ENCODE results near the gene SVBP.

The SVBP gene

DNA sequence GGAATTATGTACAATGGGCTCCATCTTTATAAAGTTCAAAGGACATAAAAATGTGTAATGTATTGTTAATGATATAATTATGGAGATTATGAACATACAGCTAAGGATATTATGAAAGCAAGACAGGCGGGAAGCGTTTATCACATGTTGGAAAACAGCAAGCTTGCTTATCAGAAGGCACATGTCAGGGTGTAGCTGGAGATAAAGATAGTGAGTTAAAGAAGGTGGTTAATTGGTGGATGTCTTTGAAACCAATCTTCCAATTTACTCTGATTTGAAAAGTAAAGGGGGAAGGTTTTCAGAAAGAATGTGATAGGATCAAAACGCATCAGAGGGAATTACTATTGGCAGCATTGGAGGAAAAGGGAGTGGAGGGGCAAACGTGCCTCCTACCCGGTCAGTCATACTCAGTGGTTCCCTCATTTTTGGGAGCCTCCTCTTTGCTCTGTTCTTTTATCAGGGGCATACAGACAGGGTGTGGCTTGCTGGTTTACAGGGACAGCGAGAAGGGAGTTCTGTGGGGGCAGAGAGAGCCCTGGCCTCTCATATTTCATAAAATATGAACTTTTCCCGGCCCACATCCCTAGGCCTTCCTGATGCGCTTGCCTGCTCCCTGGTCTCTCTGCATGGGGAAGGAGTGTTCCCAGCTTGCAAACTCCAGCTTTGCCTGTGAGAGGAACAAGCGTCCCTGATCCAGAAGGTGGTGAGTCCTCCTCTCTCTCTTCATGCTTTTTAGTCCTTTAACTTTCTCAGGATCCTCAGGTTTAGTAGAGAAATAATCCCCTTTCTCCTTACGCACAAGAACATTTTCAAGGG is 8.0 kb upstream of the SVBP start:
- Histone ChIP-seq H3K4me3 (ENCODE audit: low read length) (no peak overlapping the region), H3K79me2 (ENCODE audit: low read length) (no peaks in the 10 kb centered on the region), H4K20me1 (ENCODE audit: insufficient read depth, low read length) (no peaks in the 10 kb centered on the region), H3K27me3 (replicated peaks; ENCODE audit: insufficient read depth, low read length) (no peaks in the 10 kb centered on the region), H3K9me3 (replicated peaks; ENCODE audit: insufficient read depth, low read length) (no peaks in the 10 kb centered on the region), H3K9ac (ENCODE audit: low read length) (no peak overlapping the region), H3K4me2 (ENCODE audit: low read depth, low read length) (no peak overlapping the region), H3F3A (ENCODE audit: insufficient read depth, low read length) (no peaks in the 10 kb centered on the region), H2AFZ (ENCODE audit: low read length) (no peak overlapping the region), H3K36me3 (replicated peaks; ENCODE audit: insufficient read depth, low read length) (no peaks in the 10 kb centered on the region), H3K9me2 (replicated peaks; ENCODE audit: insufficient read depth, low read length) (no peaks in the 10 kb centered on the region), H3K27ac (ENCODE audit: low read length) (no peak overlapping the region), H3K4me1 (ENCODE audit: low read length) (no peaks in the 10 kb centered on the region)
- TF ChIP-seq EZH2 (optimal IDR thresholded peaks at IDR 0.05; ENCODE audit: low read depth, low read length), result no peak
- no peak for TF ChIP-seq EZH2phosphoT487 (IDR thresholded peaks at IDR 0.05; ENCODE audit: low read length)
- TF ChIP-seq, protein P1, sequence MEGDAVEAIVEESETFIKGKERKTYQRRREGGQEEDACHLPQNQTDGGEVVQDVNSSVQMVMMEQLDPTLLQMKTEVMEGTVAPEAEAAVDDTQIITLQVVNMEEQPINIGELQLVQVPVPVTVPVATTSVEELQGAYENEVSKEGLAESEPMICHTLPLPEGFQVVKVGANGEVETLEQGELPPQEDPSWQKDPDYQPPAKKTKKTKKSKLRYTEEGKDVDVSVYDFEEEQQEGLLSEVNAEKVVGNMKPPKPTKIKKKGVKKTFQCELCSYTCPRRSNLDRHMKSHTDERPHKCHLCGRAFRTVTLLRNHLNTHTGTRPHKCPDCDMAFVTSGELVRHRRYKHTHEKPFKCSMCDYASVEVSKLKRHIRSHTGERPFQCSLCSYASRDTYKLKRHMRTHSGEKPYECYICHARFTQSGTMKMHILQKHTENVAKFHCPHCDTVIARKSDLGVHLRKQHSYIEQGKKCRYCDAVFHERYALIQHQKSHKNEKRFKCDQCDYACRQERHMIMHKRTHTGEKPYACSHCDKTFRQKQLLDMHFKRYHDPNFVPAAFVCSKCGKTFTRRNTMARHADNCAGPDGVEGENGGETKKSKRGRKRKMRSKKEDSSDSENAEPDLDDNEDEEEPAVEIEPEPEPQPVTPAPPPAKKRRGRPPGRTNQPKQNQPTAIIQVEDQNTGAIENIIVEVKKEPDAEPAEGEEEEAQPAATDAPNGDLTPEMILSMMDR (IDR thresholded peaks at IDR 0.05; ENCODE audit: low read length), result no peak
- no peak for DNase-seq

DNA sequence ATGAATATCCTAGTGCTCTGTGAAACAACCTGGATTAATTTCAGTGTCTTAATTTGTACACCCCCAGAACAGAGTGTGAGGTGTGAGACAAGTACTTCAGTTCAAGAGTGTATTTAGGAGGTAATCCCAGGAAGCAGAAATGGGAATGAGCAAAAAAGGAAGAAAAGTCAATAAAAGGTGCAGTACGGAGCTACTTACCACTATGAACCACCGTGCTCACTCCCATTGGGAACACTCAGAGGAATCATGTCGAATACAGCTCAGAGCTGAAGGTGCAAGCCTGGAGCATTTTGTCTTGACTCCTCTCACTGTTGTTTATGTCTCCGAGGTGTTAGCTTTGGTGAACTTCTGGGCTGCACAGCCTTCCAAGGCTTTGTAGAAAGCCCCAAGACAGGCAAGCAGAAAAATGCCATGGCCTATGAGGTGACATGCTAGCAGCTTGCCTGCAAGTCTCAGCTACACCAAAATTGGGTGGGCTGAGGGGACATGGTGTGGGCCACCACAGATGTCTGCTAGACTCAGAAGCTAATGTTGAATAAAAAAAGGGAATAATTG is 7.4 kb upstream of the SVBP start:
- H3K4me2 ChIP-seq (ENCODE audit: low read depth, low read length), result no peak overlapping the region
- no peak overlapping the region for H3K9ac ChIP-seq (ENCODE audit: low read length)
- TF ChIP-seq, protein P1 (IDR thresholded peaks at IDR 0.05; ENCODE audit: low read length), result no peak
- TF ChIP-seq EZH2phosphoT487 (IDR thresholded peaks at IDR 0.05; ENCODE audit: low read length) (no peak), EZH2 (optimal IDR thresholded peaks at IDR 0.05; ENCODE audit: low read depth, low read length) (no peak)
- no peaks in the 10 kb centered on the region for H3K9me2 ChIP-seq (replicated peaks; ENCODE audit: insufficient read depth, low read length)
- no peaks in the 10 kb centered on the region for H3F3A ChIP-seq (ENCODE audit: insufficient read depth, low read length)
- H3K36me3 ChIP-seq (replicated peaks; ENCODE audit: insufficient read depth, low read length), result no peaks in the 10 kb centered on the region
- DNase-seq, result no peak
- H3K27ac ChIP-seq (ENCODE audit: low read length), result no peak overlapping the region
- H3K9me3 ChIP-seq (replicated peaks; ENCODE audit: insufficient read depth, low read length), result no peaks in the 10 kb centered on the region
- no peak overlapping the region for H2AFZ ChIP-seq (ENCODE audit: low read length)
- no peaks in the 10 kb centered on the region for H3K79me2 ChIP-seq (ENCODE audit: low read length)
- no peaks in the 10 kb centered on the region for H4K20me1 ChIP-seq (ENCODE audit: insufficient read depth, low read length)
- H3K27me3 ChIP-seq (replicated peaks; ENCODE audit: insufficient read depth, low read length), result no peaks in the 10 kb centered on the region
- no peaks in the 10 kb centered on the region for H3K4me1 ChIP-seq (ENCODE audit: low read length)
- H3K4me3 ChIP-seq (ENCODE audit: low read length), result no peak overlapping the region

DNA sequence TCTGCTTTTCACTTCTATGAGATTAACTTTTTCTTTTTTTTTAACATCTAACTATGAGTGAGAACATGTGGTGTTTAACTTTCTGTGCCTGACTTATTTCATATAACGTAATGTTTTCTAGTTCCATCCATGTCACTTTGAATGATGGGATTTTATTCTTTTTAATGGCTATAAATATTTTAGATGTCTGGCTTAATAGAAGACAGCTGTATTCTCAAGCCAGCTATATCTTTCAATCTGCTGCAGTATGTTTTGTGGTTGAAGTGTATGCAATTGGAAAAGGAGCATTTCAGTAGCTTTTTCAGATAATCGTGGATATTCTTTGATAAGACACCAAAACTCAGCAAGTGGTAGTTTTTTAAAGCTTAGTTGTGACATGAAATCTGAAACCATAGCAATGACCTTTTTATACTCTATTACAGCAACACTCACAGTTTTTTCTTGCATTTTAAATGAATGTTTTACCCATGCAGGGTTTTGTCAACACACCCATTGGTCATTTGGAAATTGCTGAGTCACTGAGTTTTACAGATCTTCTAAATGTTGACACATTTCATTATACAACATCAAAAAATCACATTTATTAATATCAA is 5.7 kb upstream of the SVBP start:
- Histone ChIP-seq H3K79me2 (ENCODE audit: low read length) (no peaks in the 10 kb centered on the region), H3K27ac (ENCODE audit: low read length) (no peak overlapping the region), H3K9me2 (replicated peaks; ENCODE audit: insufficient read depth, low read length) (no peaks in the 10 kb centered on the region), H3K4me1 (ENCODE audit: low read length) (no peaks in the 10 kb centered on the region), H3K9me3 (replicated peaks; ENCODE audit: insufficient read depth, low read length) (no peaks in the 10 kb centered on the region), H4K20me1 (ENCODE audit: insufficient read depth, low read length) (no peaks in the 10 kb centered on the region), H3K9ac (ENCODE audit: low read length) (no peak overlapping the region), H3K36me3 (replicated peaks; ENCODE audit: insufficient read depth, low read length) (no peaks in the 10 kb centered on the region), H3F3A (ENCODE audit: insufficient read depth, low read length) (no peaks in the 10 kb centered on the region), H3K4me3 (ENCODE audit: low read length) (no peak overlapping the region), H2AFZ (ENCODE audit: low read length) (no peak overlapping the region), H3K27me3 (replicated peaks; ENCODE audit: insufficient read depth, low read length) (no peaks in the 10 kb centered on the region), H3K4me2 (ENCODE audit: low read depth, low read length) (no peak overlapping the region)
- no peak for DNase-seq
- TF ChIP-seq EZH2 (optimal IDR thresholded peaks at IDR 0.05; ENCODE audit: low read depth, low read length), result no peak
- TF ChIP-seq, protein P1 (IDR thresholded peaks at IDR 0.05; ENCODE audit: low read length), result no peak
- no peak for TF ChIP-seq EZH2phosphoT487 (IDR thresholded peaks at IDR 0.05; ENCODE audit: low read length)

Measured in MM.1S (cell line).